Subcutaneous adipose tissue (tissue), 4 donors: Measurements from ENCODE around the gene SFMBT2. TPM values are rescaled to one million over a fixed set of nuclear protein-coding genes. Genes with fewer than 3 reads are reported as not detected.

ENCODE experiments used
- CTCF ChIP-seq: fragments of 450-650 bp; IDR thresholded peaks from one replicate; pipeline ENCODE4 v1.5.1; 2016; ENCODE audit warnings: low read depth, mild to moderate bottlenecking, control low read depth, antibody characterized with exemption, moderate library complexity
- total RNA-seq, 4 donors: library from RNA; depleted of rRNA; stranded (reverse); fragments of >200 nt; gene quantifications; one replicate each; pipeline ENCODE4 v1.1.0, GENCODE V29; 2016

SFMBT2 gene
- total RNA-seq, 4 donors from 2014 or later = 3.7 to 11.7 (median 7.0) TPM

DNA sequence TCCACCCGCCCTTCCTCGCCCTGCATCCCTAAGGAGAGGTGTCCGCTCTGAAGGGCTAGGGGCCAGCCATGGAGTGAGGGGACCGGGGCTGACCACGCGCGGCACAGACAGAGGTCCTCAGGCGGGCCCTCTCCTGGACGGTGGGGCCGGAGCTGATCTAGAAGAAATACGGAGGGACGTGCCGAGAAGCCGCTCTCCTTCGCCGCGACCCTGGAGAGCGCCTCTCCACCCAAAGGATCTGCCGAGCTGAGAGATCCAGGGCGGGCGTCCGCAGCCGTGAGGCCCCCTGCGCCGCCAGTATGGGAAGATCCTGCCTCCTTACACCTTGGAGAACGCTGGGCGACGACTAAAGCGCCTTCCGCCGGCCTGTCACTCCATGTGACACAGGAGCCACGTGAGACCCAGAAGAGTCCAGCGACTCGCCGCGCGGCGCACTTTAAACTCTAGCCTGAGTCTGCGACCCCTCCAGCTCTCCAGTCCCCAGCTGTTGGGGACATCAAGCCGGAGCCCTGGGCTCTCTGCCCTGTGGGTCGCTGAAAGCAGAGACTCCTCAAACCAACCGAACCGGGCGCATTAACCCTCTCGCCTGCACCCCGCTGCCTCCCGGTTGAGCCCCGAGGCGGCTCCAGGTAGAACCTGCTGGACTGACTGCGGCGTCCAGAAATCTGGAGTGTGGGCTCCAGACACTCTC, 1.5 kb upstream of the SFMBT2 start:
- no peak for TF ChIP-seq CTCF

GRCh38 chr10:7411671-7412128, 866 bp upstream of the SFMBT2 start:
- TF ChIP-seq CTCF = no peak

- no peak for TF ChIP-seq CTCF
Measured at GRCh38 chr10:7410301-7410861, 453 bp downstream of the SFMBT2 start.

GRCh38 chr10:7409732-7410168, 1.1 kb downstream of the SFMBT2 start:
- no peak for TF ChIP-seq CTCF

- TF ChIP-seq CTCF = no peak
Measured at GRCh38 chr10:7409045-7409731, 1.6 kb downstream of the SFMBT2 start.

DNA sequence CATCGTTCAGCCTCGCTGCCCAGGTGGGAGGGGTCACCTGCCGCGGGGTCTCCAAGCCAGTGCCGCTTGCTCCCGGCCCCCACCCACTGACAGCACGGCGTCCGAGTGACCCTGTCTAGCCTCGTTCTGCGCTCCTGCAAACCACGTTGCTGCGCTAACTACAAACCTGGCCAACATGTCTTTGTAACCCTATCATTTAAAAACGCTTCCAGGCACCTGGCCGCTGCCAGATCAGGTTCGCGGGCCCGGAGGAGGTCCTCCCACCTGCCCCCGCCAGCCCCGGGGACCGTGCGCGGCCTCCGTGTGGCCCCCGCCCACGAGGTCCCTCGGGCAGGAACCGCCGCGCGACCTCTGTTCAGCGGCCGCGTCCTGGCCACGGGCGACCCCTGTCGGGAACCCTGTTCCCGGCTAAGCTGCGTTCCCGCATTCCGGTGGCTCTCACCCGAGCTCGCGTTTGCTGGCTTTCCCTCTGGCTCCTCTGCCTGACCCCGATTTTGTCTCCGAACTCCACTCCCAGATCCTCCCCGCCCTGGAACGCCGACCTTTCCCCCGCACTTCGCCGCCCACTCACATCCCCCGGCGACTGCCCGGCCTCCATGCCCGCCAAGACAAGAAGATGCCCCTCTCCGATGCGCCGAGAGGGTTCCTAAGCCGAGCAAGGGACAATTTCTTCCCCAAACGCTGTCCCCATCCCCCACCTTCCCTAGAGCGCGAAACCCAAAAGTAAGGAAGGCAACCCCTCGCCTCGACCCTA, 2.4 kb downstream of the SFMBT2 start:
- TF ChIP-seq CTCF = no peak
